Endothelial cell of umbilical vein (primary cell): Measurements from ENCODE around the gene TEDC1. TPM values are rescaled to one million over a fixed set of nuclear protein-coding genes. Genes with fewer than 3 reads are reported as not detected.

Experiments
- BruUV-seq: library from RNA; stranded (reverse); fragments of 400-500 nt; replicated peaks from 2 replicates; lab custom pipeline; 2021; lab: Mats Ljungman, UMichigan
- CTCF ChIA-PET: fragments of 300-600, 350-600 bp; sonication (Branson Sonifier 250); formaldehyde crosslinking; loops from one replicate; lab custom pipeline; 2021; ENCODE audit warnings: antibody characterized with exemption, inconsistent platforms; lab: Charles Lee
- POLR2A ChIA-PET: fragments of 300-600, 350-600 bp; sonication (Branson Sonifier 250); formaldehyde crosslinking; loops from one replicate; lab custom pipeline; 2021; ENCODE audit warnings: antibody characterized with exemption, inconsistent platforms; lab: Charles Lee
- DNase-seq: peaks from one replicate; pipeline ENCODE4 v3.0.0-alpha.2; 2011; ENCODE audit warnings: low read depth, low spot score
- FAIRE-seq: peaks from 2 replicates; lab custom pipeline; 2011; peaks lifted over from hg19 to GRCh38; lab: Jason Lieb, UNC
- H2AFZ ChIP-seq: 2 replicates; pipeline ENCODE4 v1.6.0; 2012; ENCODE audit warnings: low read depth, low read length, control low read depth, inconsistent platforms
- H3K27ac ChIP-seq: 2 replicates; pipeline ENCODE4 v1.5.1; 2011; ENCODE audit warnings: low read depth, mild to moderate bottlenecking, control low read depth, low read length, moderate library complexity; ENCODE audit not compliant: insufficient read depth
- H3K27me3 ChIP-seq, 2 experiments: 2 replicates each; pipeline versions ENCODE4 v1.6.0 to v1.6.1; 2011; ENCODE audit warnings: low read length in 2 of 2, mixed read lengths in 1 of 2; ENCODE audit not compliant: control insufficient read depth in 2 of 2, insufficient read depth in 2 of 2
- H3K36me3 ChIP-seq, 2 experiments: 2 replicates in 1 of 2; 3 replicates in 1 of 2; pipeline ENCODE4 v1.5.1; 2011; ENCODE audit warnings: low read length in 2 of 2, mild to moderate bottlenecking in 1 of 2, moderate library complexity in 1 of 2; ENCODE audit not compliant: control insufficient read depth in 2 of 2, insufficient read depth in 2 of 2; ENCODE audit errors: extremely low read depth in 1 of 2
- H3K4me1 ChIP-seq: 3 replicates; pipeline ENCODE4 v1.5.1; 2011; ENCODE audit warnings: mild to moderate bottlenecking, low read length; ENCODE audit not compliant: control insufficient read depth, insufficient read depth; ENCODE audit errors: extremely low read depth
- H3K4me2 ChIP-seq: 2 replicates; pipeline ENCODE4 v1.6.1; 2011; ENCODE audit warnings: low read length, control low read depth, mixed read lengths; ENCODE audit not compliant: insufficient read depth
- H3K4me3 ChIP-seq, 3 experiments: fragments of 200-600 bp in 1 of 3; sonication (generic), shearing (Covaris generic) in 1 of 3; replicated peaks in 1 of 3; 2 replicates each; pipeline ENCODE4 v1.5.1; 2011 to 2016; ENCODE audit warnings: control low read depth in 3 of 3, low read length in 3 of 3, mild to moderate bottlenecking in 2 of 3, inconsistent platforms in 1 of 3, low read depth in 1 of 3, moderate library complexity in 1 of 3; ENCODE audit not compliant: insufficient read depth in 1 of 3
- H3K79me2 ChIP-seq: 2 replicates; pipeline ENCODE4 v1.6.0; 2012; ENCODE audit warnings: low read length, inconsistent platforms; ENCODE audit not compliant: control insufficient read depth, insufficient read depth
- H3K9ac ChIP-seq: replicated peaks from 2 replicates; pipeline ENCODE3; 2011; ENCODE audit warnings: low read length, control low read depth; ENCODE audit not compliant: insufficient read depth; ENCODE audit errors: extremely low read depth
- H3K9me1 ChIP-seq: replicated peaks from 3 replicates; pipeline ENCODE4 v1.6.0; 2011; ENCODE audit warnings: mild to moderate bottlenecking, low read length; ENCODE audit not compliant: control insufficient read depth, insufficient read depth; ENCODE audit errors: extremely low read depth
- H3K9me3 ChIP-seq: replicated peaks from 2 replicates; pipeline ENCODE4 v1.5.1; 2012; ENCODE audit warnings: low read length, inconsistent platforms; ENCODE audit not compliant: control insufficient read depth, insufficient read depth
- H4K20me1 ChIP-seq: replicated peaks from 2 replicates; pipeline ENCODE3; 2011; ENCODE audit warnings: mild to moderate bottlenecking, low read length; ENCODE audit not compliant: control insufficient read depth, insufficient read depth; ENCODE audit errors: extremely low read depth
- CTCF ChIP-seq, 2 donors: IDR thresholded peaks; 1 replicate in 1 of 2; 2 replicates in 1 of 2; pipeline ENCODE4 v1.5.1; 2011; ENCODE audit warnings: low read length in 2 of 2, mild to moderate bottlenecking in 2 of 2, moderate library complexity in 2 of 2, control low read depth in 1 of 2, inconsistent platforms in 1 of 2, low read depth in 1 of 2; ENCODE audit not compliant: insufficient read depth in 1 of 2; ENCODE audit errors: extremely low read depth in 1 of 2
- EZH2 ChIP-seq: IDR thresholded peaks from 2 replicates; pipeline ENCODE4 v1.6.1; 2012; ENCODE audit warnings: borderline replicate concordance, low read depth, mild to moderate bottlenecking, moderate library complexity, low read length, inconsistent platforms; ENCODE audit not compliant: severe bottlenecking
- FOS ChIP-seq: IDR thresholded peaks from 2 replicates; pipeline ENCODE4 v1.6.1; 2011; ENCODE audit warnings: mild to moderate bottlenecking, low read length, moderate library complexity, borderline replicate concordance; ENCODE audit not compliant: insufficient read depth
- GATA2 ChIP-seq: IDR thresholded peaks from 2 replicates; pipeline ENCODE4 v1.7.0; 2011; ENCODE audit warnings: low read depth, mild to moderate bottlenecking, moderate library complexity, mixed read lengths, low read length; ENCODE audit not compliant: insufficient read length, insufficient read depth
- JUN ChIP-seq: IDR thresholded peaks from 2 replicates; pipeline ENCODE4 v1.6.1; 2011; ENCODE audit warnings: borderline replicate concordance, low read depth; ENCODE audit not compliant: insufficient read length, insufficient read depth
- MYC ChIP-seq: IDR thresholded peaks from one replicate; pipeline ENCODE4 v1.6.1; 2011; ENCODE audit warnings: mild to moderate bottlenecking, low read depth, low read length
- POLR2A ChIP-seq: IDR thresholded peaks from 2 replicates; pipeline ENCODE4 v1.6.1; 2012; ENCODE audit warnings: low read depth, mild to moderate bottlenecking, control low read depth, low read length
- POLR2AphosphoS5 ChIP-seq: IDR thresholded peaks from 2 replicates; pipeline ENCODE4 v1.6.1; 2012; ENCODE audit warnings: low read depth, mild to moderate bottlenecking, control low read depth, low read length, moderate library complexity; ENCODE audit not compliant: insufficient read depth
- dilution Hi-C: fragments of 300-500 bp; cut with MboI; formaldehyde crosslinking; loops from one replicate; pipeline ENCODE4 v1.15.0; 2019; ENCODE audit warnings: low sequenced_read_pairs; ENCODE audit not compliant: extremely low pct_ligation_motif_present
- intact Hi-C: fragments of 100-400 bp; cut with micrococcal nuclease; formaldehyde crosslinking; loops from one replicate; pipeline ENCODE4 v1.10.0; 2022
- polyA plus RNA-seq, 4 experiments: library from polyadenylated mRNA; depleted of rRNA in 3 of 4; stranded (reverse) in 3 of 4; unstranded in 1 of 4; fragments of >200 nt; gene quantifications; 2 replicates each; pipeline versions ENCODE4 v1.2.1 to v1.2.3, GENCODE V29; 2011 to 2012; ENCODE audit warnings: missing spikeins in 1 of 4
- total RNA-seq: library from RNA; stranded (reverse); gene quantifications from 2 replicates; pipeline ENCODE4 v1.2.3, GENCODE V29; 2021
- TF ChIP-seq, protein P1 (sequence below): IDR thresholded peaks from 2 replicates; pipeline ENCODE4 v1.6.1; 2011; ENCODE audit not compliant: insufficient read depth, insufficient read length

The TEDC1 gene
- total and polyA plus RNA-seq, 2 donors (not counting 3 experiments of a cell fraction or from before 2014, with no cell fraction given) = 16.5 to 25.3 TPM

DNA sequence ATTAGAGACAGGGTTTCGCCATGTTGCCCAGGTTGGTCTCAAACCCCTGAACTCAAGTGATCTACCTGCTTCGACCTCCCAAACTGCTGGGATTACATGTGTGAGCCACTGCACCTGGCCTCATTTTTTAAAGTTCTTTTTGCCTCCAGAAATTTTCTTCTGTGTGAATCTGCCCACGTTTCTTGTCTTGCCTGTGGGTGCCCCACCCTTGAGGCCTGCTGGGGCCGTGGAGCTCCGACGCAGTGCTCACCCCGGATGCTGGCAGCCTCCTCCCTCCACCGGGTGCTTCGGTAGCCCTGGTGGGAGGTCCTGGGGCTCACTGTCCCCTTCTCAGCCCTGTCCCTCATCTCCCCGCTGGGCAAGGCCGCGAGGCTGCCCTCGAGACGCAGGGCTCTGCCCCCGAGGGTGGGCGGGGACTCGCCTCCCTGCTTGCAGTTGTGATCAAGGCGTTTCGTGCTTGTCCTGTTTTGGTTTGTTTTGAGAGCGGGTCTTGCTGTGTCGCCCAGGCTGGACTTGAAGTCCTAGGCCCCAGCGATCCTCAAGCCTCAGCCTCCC is 35.9 kb upstream of the TEDC1 start:
- Histone ChIP-seq H4K20me1 (no peaks in the 10 kb centered on the region), H3K27ac (no peak overlapping the region), H3K4me1 (no peaks in the 10 kb centered on the region), H3K27me3 (no peaks in the 10 kb centered on the region), H3K9me3 (no peaks in the 10 kb centered on the region), H3K9ac (no peak overlapping the region), H3K4me2 (no peak overlapping the region), H2AFZ (no peak overlapping the region), H3K9me1 (no peaks in the 10 kb centered on the region), H3K4me3 (no peak overlapping the region), H3K36me3 (peaks cover 3 to 53% of the 10 kb centered on the region in 2 experiments), H3K79me2 (no peaks in the 10 kb centered on the region)
- no peak for TF ChIP-seq POLR2AphosphoS5
- no peak for TF ChIP-seq POLR2A
- TF ChIP-seq, protein P1, sequence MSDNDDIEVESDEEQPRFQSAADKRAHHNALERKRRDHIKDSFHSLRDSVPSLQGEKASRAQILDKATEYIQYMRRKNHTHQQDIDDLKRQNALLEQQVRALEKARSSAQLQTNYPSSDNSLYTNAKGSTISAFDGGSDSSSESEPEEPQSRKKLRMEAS = no peak
- no peak for TF ChIP-seq GATA2
- no peak for TF ChIP-seq FOS
- TF ChIP-seq CTCF (IDR thresholded peaks at IDR 0.05; ENCODE audit: extremely low read depth in 1 of 2, insufficient read depth in 1 of 2, low read depth in 1 of 2, low read length in 2 of 2) = no peak
- no peak for TF ChIP-seq JUN
- no peak for TF ChIP-seq EZH2
- TF ChIP-seq MYC = no peak
- FAIRE-seq (no peak), DNase-seq (no peak)
- intact Hi-C loops = no loop called here
- no TSS peak for BruUV-seq
- dilution Hi-C loops = no loop called here
- ChIA-PET POLR2A (no interaction called here), CTCF (no interaction called here)
